GM12878 (cell line): ENCODE results near the gene CCDC85B. TPM values are rescaled to one million over a fixed set of nuclear protein-coding genes. Genes with fewer than 3 reads are reported as not detected.

Experiments used
- BHLHE40 ChIP-seq, 2 experiments: fragments of 450-650 bp in 1 of 2; IDR thresholded peaks; 2 replicates each; pipeline ENCODE4 v1.6.1; 2011 to 2017; ENCODE audit warnings: low read depth in 2 of 2, borderline replicate concordance in 1 of 2, improper control_type of control experiment in 1 of 2, low read length in 1 of 2, mild to moderate bottlenecking in 1 of 2
- CBX3 ChIP-seq: fragments of 200-600 bp; sonication (generic); IDR thresholded peaks from 2 replicates; pipeline ENCODE4 v1.6.1; 2016; ENCODE audit warnings: low read depth, borderline replicate concordance
- CHD4 ChIP-seq: fragments of 200-600 bp; sonication (generic); IDR thresholded peaks from 2 replicates; pipeline ENCODE4 v1.6.1; 2016; ENCODE audit warnings: mild to moderate bottlenecking
- CREB1 ChIP-seq: IDR thresholded peaks from 2 replicates; pipeline ENCODE4 v1.6.1; 2012; ENCODE audit warnings: low read depth, mild to moderate bottlenecking, inconsistent platforms
- CREM ChIP-seq: IDR thresholded peaks from 2 replicates; pipeline ENCODE4 v1.6.1; 2014; ENCODE audit warnings: antibody characterized with exemption, low read depth
- EP300 ChIP-seq, 2 experiments: fragments of 150-350 bp in 1 of 2; IDR thresholded peaks; 2 replicates each; pipeline ENCODE4 v1.6.1; 2011 to 2012; ENCODE audit warnings: low read depth in 2 of 2, low read length in 2 of 2, borderline replicate concordance in 1 of 2, improper control_type of control experiment in 1 of 2, inconsistent platforms in 1 of 2; ENCODE audit not compliant: control insufficient read depth in 1 of 2
- ETV6 ChIP-seq, 2 experiments: fragments of 450-650 bp in 1 of 2; IDR thresholded peaks in 1 of 2; conservative IDR thresholded peaks in 1 of 2; 2 replicates each; pipeline ENCODE4 v1.6.1; 2014; ENCODE audit warnings: antibody characterized with exemption in 1 of 2, borderline replicate concordance in 1 of 2, low read depth in 1 of 2, mild to moderate bottlenecking in 1 of 2, moderate library complexity in 1 of 2
- GABPA ChIP-seq: IDR thresholded peaks from 2 replicates; pipeline ENCODE4 v1.6.1; 2014; ENCODE audit warnings: antibody characterized with exemption, low read depth, mild to moderate bottlenecking, inconsistent platforms
- IKZF2 ChIP-seq, 2 experiments: fragments of 450-650 bp; IDR thresholded peaks; 2 replicates each; pipeline ENCODE4 v1.6.1; 2017; ENCODE audit warnings: mild to moderate bottlenecking in 2 of 2, moderate library complexity in 2 of 2
- KAT2A ChIP-seq: conservative IDR thresholded peaks from 2 replicates; pipeline ENCODE4 v1.6.1; 2011; ENCODE audit warnings: low read depth, low read length; ENCODE audit not compliant: control insufficient read depth
- KLF5 ChIP-seq: fragments of 450-650 bp; IDR thresholded peaks from 2 replicates; pipeline ENCODE4 v1.6.1; 2014; ENCODE audit warnings: mild to moderate bottlenecking; ENCODE audit not compliant: partially characterized antibody
- MEF2B ChIP-seq: fragments of 450-650 bp; IDR thresholded peaks from 2 replicates; pipeline ENCODE4 v1.6.1; 2018; ENCODE audit warnings: mild to moderate bottlenecking, moderate library complexity; ENCODE audit not compliant: partially characterized antibody, poor library complexity, severe bottlenecking
- NBN ChIP-seq: fragments of 450-650 bp; IDR thresholded peaks from 2 replicates; pipeline ENCODE4 v1.6.1; 2016
- NFXL1 ChIP-seq: fragments of 450-650 bp; IDR thresholded peaks from 2 replicates; pipeline ENCODE4 v1.6.1; 2017; ENCODE audit warnings: antibody characterized with exemption, mild to moderate bottlenecking, borderline replicate concordance
- POLR2AphosphoS2 ChIP-seq: IDR thresholded peaks from 2 replicates; pipeline ENCODE4 v1.6.1; 2011; ENCODE audit warnings: low read depth, mild to moderate bottlenecking, low read length, improper control_type of control experiment, moderate library complexity
- POU2F2 ChIP-seq: IDR thresholded peaks from 3 replicates; pipeline ENCODE4 v1.6.1; 2011; ENCODE audit warnings: low read depth, mild to moderate bottlenecking, low read length, borderline replicate concordance
- RAD21 ChIP-seq: IDR thresholded peaks from 2 replicates; pipeline ENCODE4 v1.6.1; 2011; ENCODE audit warnings: mild to moderate bottlenecking, low read depth, low read length, moderate library complexity; ENCODE audit not compliant: insufficient read depth
- RAD51 ChIP-seq: fragments of 450-650 bp; IDR thresholded peaks from 2 replicates; pipeline ENCODE4 v1.6.1; 2016; ENCODE audit warnings: moderate library complexity, mild to moderate bottlenecking, inconsistent platforms
- RCOR1 ChIP-seq: conservative IDR thresholded peaks from 2 replicates; pipeline ENCODE4 v1.6.1; 2012; ENCODE audit warnings: low read depth, low read length, improper control_type of control experiment
- SIN3A ChIP-seq: IDR thresholded peaks from 2 replicates; pipeline ENCODE4 v1.6.1; 2012; ENCODE audit warnings: low read depth, low read length, improper control_type of control experiment
- SIX5 ChIP-seq: IDR thresholded peaks from 2 replicates; pipeline ENCODE4 v1.6.1; 2011; ENCODE audit warnings: mild to moderate bottlenecking, low read depth, low read length, moderate library complexity; ENCODE audit not compliant: severe bottlenecking
- SMAD1 ChIP-seq: fragments of 450-650 bp; IDR thresholded peaks from 2 replicates; pipeline ENCODE4 v1.6.1; 2018; ENCODE audit warnings: mild to moderate bottlenecking, low read depth; ENCODE audit not compliant: partially characterized antibody
- YY1 ChIP-seq: IDR thresholded peaks from 2 replicates; pipeline ENCODE4 v1.6.1; 2011; ENCODE audit warnings: low read depth, mild to moderate bottlenecking, low read length
- ZNF592 ChIP-seq: fragments of 450-650 bp; IDR thresholded peaks from 2 replicates; pipeline ENCODE4 v1.6.1; 2017; ENCODE audit warnings: mild to moderate bottlenecking, moderate library complexity
- ZNF622 ChIP-seq: fragments of 450-650 bp; IDR thresholded peaks from 2 replicates; pipeline ENCODE4 v1.6.1; 2017; ENCODE audit warnings: mild to moderate bottlenecking, inconsistent platforms
- polyA plus RNA-seq, 11 experiments: library from polyadenylated mRNA; depleted of rRNA in 4 of 11; unstranded in 6 of 11; stranded (reverse) in 5 of 11; fragments of >200 nt; fragmentation: Nextera tagmentation in 4 of 11; fragmentation: Illumina TruSeq in 1 of 11; extraction: Ambion mirVana in 4 of 11; extraction: Trizol in 1 of 11; gene quantifications; 1 replicate in 1 of 11; 2 replicates in 10 of 11; pipeline versions ENCODE4 v1.2.1 to v1.2.3, GENCODE V29; 2011 to 2016; ENCODE audit warnings: inconsistent platforms in 2 of 11, missing spikeins in 2 of 11, low read depth in 1 of 11
- total RNA-seq, 4 experiments: library from RNA; depleted of rRNA in 3 of 4; stranded (reverse); fragments of >200 nt in 3 of 4; fragmentation: Illumina TruSeq in 1 of 4; extraction: Trizol in 1 of 4; gene quantifications; 2 replicates each; pipeline versions ENCODE4 v1.2.1 to v1.2.3, GENCODE V29; 2013 to 2021
- TF ChIP-seq, protein P1 (sequence below): IDR thresholded peaks from 2 replicates; pipeline ENCODE4 v1.6.1; 2012; ENCODE audit warnings: low read length, inconsistent platforms

Gene CCDC85B
- total and polyA plus RNA-seq, 10 of the 15 experiments (the other 5 are each of a cell fraction or from before 2014, with no cell fraction given): 0.32 to 114 (median 49.5) TPM

DNA sequence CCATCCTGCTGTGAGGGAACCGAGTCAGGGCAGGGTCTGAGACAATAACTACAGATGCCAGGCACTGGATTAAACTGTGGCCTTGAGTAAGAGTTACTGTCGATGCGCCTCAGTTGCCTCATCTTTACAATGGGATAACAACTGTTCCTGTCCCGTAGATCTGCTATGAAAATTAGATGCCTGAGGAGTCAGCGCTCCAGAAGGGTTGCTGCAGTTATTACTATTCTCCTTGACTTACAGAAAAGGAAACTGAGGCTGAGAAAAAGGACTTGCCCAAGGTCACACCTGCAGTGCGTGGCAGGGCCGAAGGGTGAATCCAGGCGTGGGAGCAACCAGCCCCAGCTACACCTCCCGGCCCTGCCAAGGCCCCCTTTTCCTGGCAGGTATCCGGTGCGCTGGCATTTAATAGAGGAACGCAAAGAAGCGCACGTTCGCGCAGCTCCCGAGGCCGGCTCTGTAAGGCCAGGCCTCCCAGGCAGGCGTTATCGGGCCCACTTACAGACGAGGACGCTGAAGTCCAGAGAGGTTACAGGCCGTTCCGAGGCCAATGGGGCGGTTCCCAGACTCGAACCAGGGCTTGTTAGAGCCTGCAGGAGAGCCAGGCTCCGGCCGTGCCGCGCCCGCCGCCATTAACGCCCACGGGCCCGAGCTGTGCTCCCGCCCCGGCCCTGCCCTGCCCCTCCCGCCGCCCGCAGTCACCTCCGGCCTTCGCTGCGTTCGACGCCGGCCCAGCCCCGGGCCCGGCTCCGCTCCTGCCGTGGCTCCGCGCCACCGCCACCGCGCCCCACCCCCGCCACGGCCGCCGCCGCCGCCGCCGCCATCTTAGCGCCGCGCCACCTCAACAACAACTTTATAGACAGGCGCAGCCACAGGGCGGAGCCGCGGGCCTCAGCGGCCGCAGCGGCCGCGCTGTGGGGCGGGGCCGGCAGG is 28.0 kb downstream of the CCDC85B start, which contains the start of gene C11orf68 (continued):
- TF ChIP-seq ZNF592 (no peak), MEF2B (no peak), NFXL1 (no peak), SMAD1 (no peak), NBN (no peak), CBX3 (no peak), BHLHE40 (IDR thresholded peaks at IDR 0.05; ENCODE audit: borderline replicate concordance in 1 of 2, low read depth in 2 of 2, low read length in 1 of 2) (peak in 1 of 2 experiments; percentile 23; a peak in 1 of 4 replicates), CREM (no peak), CHD4 (no peak), IKZF2 (IDR thresholded peaks at IDR 0.05) (no peak), GABPA (no peak), KAT2A (no peak), POU2F2 (no peak), CREB1 (no peak), SIX5 (peak; percentile 6), YY1 (peak; percentile 95), ETV6 (conservative IDR thresholded peaks at IDR 0.05 in 1 of 2, IDR thresholded peaks at IDR 0.05 in 1 of 2; ENCODE audit: borderline replicate concordance in 1 of 2, low read depth in 1 of 2) (no peak), KLF5 (no peak), ZNF622 (no peak), POLR2AphosphoS2 (no peak), RAD51 (no peak), EP300 (IDR thresholded peaks at IDR 0.05; ENCODE audit: borderline replicate concordance in 1 of 2, control insufficient read depth in 1 of 2, low read depth in 2 of 2, low read length in 2 of 2) (no peak), RAD21 (no peak), SIN3A (no peak), RCOR1 (0 out of 2 replicates have a peak, but pooled peaks have one; percentile 10)
- TF ChIP-seq, protein P1, sequence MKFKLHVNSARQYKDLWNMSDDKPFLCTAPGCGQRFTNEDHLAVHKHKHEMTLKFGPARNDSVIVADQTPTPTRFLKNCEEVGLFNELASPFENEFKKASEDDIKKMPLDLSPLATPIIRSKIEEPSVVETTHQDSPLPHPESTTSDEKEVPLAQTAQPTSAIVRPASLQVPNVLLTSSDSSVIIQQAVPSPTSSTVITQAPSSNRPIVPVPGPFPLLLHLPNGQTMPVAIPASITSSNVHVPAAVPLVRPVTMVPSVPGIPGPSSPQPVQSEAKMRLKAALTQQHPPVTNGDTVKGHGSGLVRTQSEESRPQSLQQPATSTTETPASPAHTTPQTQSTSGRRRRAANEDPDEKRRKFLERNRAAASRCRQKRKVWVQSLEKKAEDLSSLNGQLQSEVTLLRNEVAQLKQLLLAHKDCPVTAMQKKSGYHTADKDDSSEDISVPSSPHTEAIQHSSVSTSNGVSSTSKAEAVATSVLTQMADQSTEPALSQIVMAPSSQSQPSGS: no peak
